Adrenal gland (tissue), 12 donors: ENCODE results near the gene NENF. TPM values are rescaled to one million over a fixed set of nuclear protein-coding genes. Genes with fewer than 3 reads are reported as not detected.
A peak's percentile ranks its signal among the peaks of the same experiment; 100 is the strongest.

Experiments used
- DNase-seq, 7 donors: peaks; one replicate each; pipeline ENCODE4 v3.0.0-alpha.2; 2019 to 2020
- H3K27ac ChIP-seq, 5 donors: fragments of 200-600 bp; sonication (generic) in 4 of 5; 1 replicate in 3 of 5; 2 replicates in 2 of 5; pipeline versions ENCODE4 v1.5.1 to v1.8.0; 2016 to 2020; ENCODE audit warnings: mild to moderate bottlenecking in 1 of 5
- H3K27me3 ChIP-seq: fragments of 200-600 bp; 2 replicates; pipeline ENCODE4 v1.8.0; 2021
- H3K36me3 ChIP-seq, 2 donors: fragments of 200-600 bp; replicated peaks in 1 of 2; 1 replicate in 1 of 2; 2 replicates in 1 of 2; pipeline versions ENCODE4 v1.5.1 to v1.8.0; 2018 to 2022
- H3K4me1 ChIP-seq, 2 donors: fragments of 200-600 bp; replicated peaks in 1 of 2; 1 replicate in 1 of 2; 2 replicates in 1 of 2; pipeline versions ENCODE4 v1.5.1 to v1.8.0; 2018 to 2021
- H3K4me3 ChIP-seq, 4 donors: fragments of 200-600 bp; sonication (generic) in 3 of 4; one replicate each; pipeline ENCODE4 v1.5.1; 2016 to 2018
- H3K9me3 ChIP-seq, 3 donors: fragments of 200-600 bp; sonication (generic) in 1 of 3; replicated peaks in 1 of 3; 1 replicate in 2 of 3; 2 replicates in 1 of 3; pipeline versions ENCODE4 v1.5.1 to v1.8.0; 2016 to 2021
- CTCF ChIP-seq, 6 experiments: fragments of 450-650 bp in 4 of 6; fragments of 200-600 bp in 2 of 6; sonication (generic) in 1 of 6; IDR thresholded peaks; 1 replicate in 5 of 6; 2 replicates in 1 of 6; pipeline versions ENCODE4 v1.5.1 to v1.8.0; 2016 to 2021; ENCODE audit warnings: antibody characterized with exemption in 6 of 6, mild to moderate bottlenecking in 2 of 6, moderate library complexity in 1 of 6
- POLR2A ChIP-seq, 2 donors: fragments of 450-650 bp; IDR thresholded peaks; one replicate each; pipeline ENCODE4 v1.6.1; 2017; ENCODE audit warnings: antibody characterized with exemption in 2 of 2, mild to moderate bottlenecking in 2 of 2, moderate library complexity in 1 of 2
- WGBS, 4 donors: extraction: QIAGEN DNeasy Blood & Tissue Kit in 2 of 4; methylation state at CpG; one replicate each; pipeline versions ENCODE4 v1.1.5 to v1.1.7; 2013 to 2017; 5-methylcytosine and 5-hydroxymethylcytosine counted together
- intact Hi-C, 2 donors: fragments of 100-400 bp; cut with DNase I; formaldehyde crosslinking; loops; one replicate each; pipeline versions ENCODE4 v1.14.1 to v1.15.0; 2022 to 2023
- polyA plus RNA-seq, 3 donors: library from polyadenylated mRNA; stranded (reverse); fragments of 200-250 nt in 2 of 3; fragments of 350-450 nt in 1 of 3; fragmentation: Illumina TruSeq in 1 of 3; extraction: RNeasy Lipid Tissue Mini Kit (QIAGEN cat#74804) in 1 of 3; gene quantifications; one replicate each; pipeline ENCODE4 v1.2.3, GENCODE V29; 2013 to 2014
- total RNA-seq, 9 donors: library from RNA; depleted of rRNA in 4 of 9; stranded (reverse); fragments of >200 nt in 4 of 9; fragments of 120-200 nt in 1 of 9; fragmentation: NEBNext Ultra II Directional in 1 of 9; extraction: Animal tissue kit (Norgen Biotek cat#: 25700) in 1 of 9; gene quantifications; one replicate each; pipeline versions ENCODE4 v1.1.0 to v1.2.4, GENCODE V29; 2013 to 2023
- donor health status: healthy with polysubstance abuse.
- donor health status: Bipolar disorder and iron deficiency.
- donor health status: DM: yes; HTN: yes; CAD: no.
- donor health status: DM: no; HTN: no; CAD: no.
- donor health status: DM: no; HTN: no; CAD: no.
- donor health status: DM: yes; HTN: yes; CAD: no.

The NENF gene
- total and polyA plus RNA-seq, 12 donors: 42.6 to 226 (median 82.2) TPM

- DNase-seq: peak; percentile 47 to 67 (median 55)
- H3K4me1 ChIP-seq: no peaks in the 10 kb centered on the region
- no peak overlapping the region for H3K4me3 ChIP-seq
- WGBS, 4 donors: 47 to 55% (median 52%) methylated on average over 8 of the region's 8 CpGs
- intact Hi-C loops: loop anchor here in 1 of 2 donors (5.0 to 10.0 kb wide), 3 partner anchors 163 to 773 kb away; no protein-coding TSS in a partner anchor
- no peaks in the 10 kb centered on the region for H3K9me3 ChIP-seq
- no peaks in the 10 kb centered on the region for H3K36me3 ChIP-seq
- no peaks in the 10 kb centered on the region for H3K27me3 ChIP-seq
- no peak overlapping the region for H3K27ac ChIP-seq
- TF ChIP-seq POLR2A (IDR thresholded peaks at IDR 0.05): no peak
- TF ChIP-seq CTCF (IDR thresholded peaks at IDR 0.05): peak; percentile 35 to 48 (median 40)
Measured at GRCh38 chr1:212457740-212458338, 25.1 kb downstream of the NENF start.

GRCh38 chr1:212458817-212459216 is 26.1 kb downstream of the NENF start:
- TF ChIP-seq CTCF (IDR thresholded peaks at IDR 0.05) (no peak), POLR2A (IDR thresholded peaks at IDR 0.05) (no peak)
- no peak for DNase-seq
- Histone ChIP-seq H3K9me3 (no peaks in the 10 kb centered on the region), H3K27ac (no peak overlapping the region), H3K4me1 (no peaks in the 10 kb centered on the region), H3K27me3 (no peaks in the 10 kb centered on the region), H3K4me3 (no peak overlapping the region), H3K36me3 (no peaks in the 10 kb centered on the region)
- 25 to 64% (median 37%) methylated on average over 1 of the region's 1 CpG for WGBS, 4 donors
- intact Hi-C loops: loop anchor here in 1 of 2 donors (5.0 to 10.0 kb wide), 3 partner anchors 164 to 774 kb away; no protein-coding TSS in a partner anchor

GRCh38 chr1:212459656-212460055 is 26.9 kb downstream of the NENF start:
- no peak for DNase-seq
- no peak overlapping the region for H3K4me3 ChIP-seq
- H3K27me3 ChIP-seq: no peaks in the 10 kb centered on the region
- no peaks in the 10 kb centered on the region for H3K4me1 ChIP-seq
- H3K36me3 ChIP-seq: no peaks in the 10 kb centered on the region
- no peak for TF ChIP-seq POLR2A (IDR thresholded peaks at IDR 0.05)
- no peak for TF ChIP-seq CTCF (IDR thresholded peaks at IDR 0.05)
- WGBS, 4 donors: 87 to 93% (median 92%) methylated on average over 5 of the region's 5 CpGs
- no peaks in the 10 kb centered on the region for H3K9me3 ChIP-seq
- H3K27ac ChIP-seq: no peak overlapping the region
- intact Hi-C loops: loop anchor here in 1 of 2 donors (5.0 to 10.0 kb wide), 3 partner anchors 165 to 775 kb away; no protein-coding TSS in a partner anchor

- Histone ChIP-seq H3K36me3 (no peaks in the 10 kb centered on the region), H3K27ac (no peak overlapping the region), H3K9me3 (no peaks in the 10 kb centered on the region), H3K4me3 (no peak overlapping the region), H3K4me1 (no peaks in the 10 kb centered on the region), H3K27me3 (no peaks in the 10 kb centered on the region)
- intact Hi-C loops: no loop called here
- DNase-seq: no peak
- TF ChIP-seq CTCF (IDR thresholded peaks at IDR 0.05) (no peak), POLR2A (IDR thresholded peaks at IDR 0.05) (no peak)
- WGBS, 4 donors: 87 to 100% (median 94%) methylated on average over 2 to 9 of the region's 9 CpGs
Measured at GRCh38 chr1:212460376-212460775, 27.7 kb downstream of the NENF start.
